OCI-LY7 (cell line): ENCODE measurements around the gene PCGF3. TPM values are rescaled to one million over a fixed set of nuclear protein-coding genes. Genes with fewer than 3 reads are reported as not detected.

ENCODE experiments used
- BruUV-seq: library from RNA; stranded (reverse); fragments of 400-500 nt; replicated peaks from 2 replicates; lab custom pipeline; 2021; lab: Mats Ljungman, UMichigan
- CTCF ChIA-PET: fragments of 300-600 bp; sonication (Branson Sonifier 250); formaldehyde crosslinking; loops from one replicate; lab custom pipeline; 2022; ENCODE audit warnings: antibody characterized with exemption; ENCODE audit not compliant: unreplicated experiment; lab: Charles Lee
- POLR2A ChIA-PET: fragments of 300-600 bp; sonication (Branson Sonifier 250); formaldehyde crosslinking; loops from one replicate; lab custom pipeline; 2022; ENCODE audit warnings: antibody characterized with exemption; lab: Charles Lee
- DNase-seq: peaks from one replicate; pipeline ENCODE4 v3.0.0-alpha.2; 2015; ENCODE audit warnings: low spot score
- H2AFZ ChIP-seq: fragments of 200-600 bp; sonication (generic), shearing (Covaris generic); 2 replicates; pipeline ENCODE4 v1.6.1; 2014; ENCODE audit warnings: mild to moderate bottlenecking, antibody characterized with exemption, low read length, moderate library complexity
- H3K27ac ChIP-seq: fragments of 200-600 bp; sonication (generic); 2 replicates; pipeline ENCODE4 v1.5.1; 2014; ENCODE audit warnings: mixed run types, low read depth, mild to moderate bottlenecking, moderate library complexity, low read length, inconsistent platforms; ENCODE audit not compliant: poor library complexity, severe bottlenecking
- H3K36me3 ChIP-seq: fragments of 200-600 bp; sonication (generic); 2 replicates; pipeline ENCODE4 v1.6.1; 2014; ENCODE audit warnings: mild to moderate bottlenecking, antibody characterized with exemption, low read length, moderate library complexity, mixed read lengths; ENCODE audit not compliant: insufficient read depth
- H3K4me1 ChIP-seq: fragments of 200-600 bp; sonication (generic); 2 replicates; pipeline ENCODE4 v1.5.1; 2014; ENCODE audit warnings: mild to moderate bottlenecking, low read length; ENCODE audit not compliant: insufficient read depth, poor library complexity, severe bottlenecking
- H3K4me2 ChIP-seq: fragments of 200-600 bp; sonication (generic); 2 replicates; pipeline ENCODE4 v1.6.1; 2014; ENCODE audit warnings: mild to moderate bottlenecking, low read length
- H3K4me3 ChIP-seq: fragments of 200-600 bp; sonication (generic); 2 replicates; pipeline ENCODE4 v1.5.1; 2014; ENCODE audit warnings: mild to moderate bottlenecking, low read depth, low read length; ENCODE audit not compliant: poor library complexity, severe bottlenecking
- H3K79me2 ChIP-seq: fragments of 200-600 bp; sonication (generic); 2 replicates; pipeline ENCODE4 v1.6.1; 2016; ENCODE audit warnings: low read depth, mild to moderate bottlenecking, low read length, moderate library complexity, mixed read lengths; ENCODE audit not compliant: insufficient read depth
- H3K9me2 ChIP-seq: fragments of 200-600 bp; sonication (generic); 2 replicates; pipeline ENCODE4 v1.6.1; 2016; ENCODE audit warnings: mild to moderate bottlenecking, low read length, mixed read lengths; ENCODE audit not compliant: insufficient read depth
- H3K9me3 ChIP-seq: fragments of 200-600 bp; sonication (generic); 2 replicates; pipeline ENCODE4 v1.6.1; 2014; ENCODE audit warnings: mild to moderate bottlenecking, mixed run types, low read length, mixed read lengths
- H4K20me1 ChIP-seq: fragments of 200-600 bp; sonication (generic); 2 replicates; pipeline ENCODE4 v1.6.1; 2014; ENCODE audit warnings: mild to moderate bottlenecking, antibody characterized with exemption, low read length, moderate library complexity, mixed read lengths; ENCODE audit not compliant: insufficient read depth
- CTCF ChIP-seq: fragments of 200-600 bp; sonication (generic); conservative IDR thresholded peaks from 2 replicates; pipeline ENCODE4 v1.5.1; 2014; ENCODE audit warnings: mild to moderate bottlenecking, antibody characterized with exemption, low read length, moderate library complexity, mixed read lengths
- EZH2phosphoT487 ChIP-seq: fragments of 200-600 bp; sonication (generic); IDR thresholded peaks from 2 replicates; pipeline ENCODE4 v1.6.1; 2018; ENCODE audit warnings: low read depth, borderline replicate concordance, mild to moderate bottlenecking, mixed run types, antibody characterized with exemption, low read length, moderate library complexity, mixed read lengths
- intact Hi-C: fragments of 100-400 bp; cut with micrococcal nuclease; formaldehyde crosslinking; loops from one replicate; pipeline ENCODE4 v1.10.0; 2022; ENCODE audit not compliant: unreplicated experiment
- total RNA-seq, 2 experiments: library from RNA; depleted of rRNA in 1 of 2; stranded (reverse); fragments of >200 nt in 1 of 2; shearing (Covaris generic) in 1 of 2; gene quantifications; 2 replicates each; pipeline ENCODE4 v1.2.3, GENCODE V29; 2014 to 2022

Gene PCGF3
- total RNA-seq, 2 experiments from 2014 or later, result 33.8 to 50.2 TPM

- no peak for DNase-seq
- Histone ChIP-seq H3K4me3 (peak overlapping the region; percentile 54), H3K4me1 (peaks cover 74% of the 10 kb centered on the region), H4K20me1 (no peaks in the 10 kb centered on the region), H3K4me2 (peak overlapping the region; percentile 66), H3K27ac (peak overlapping the region; percentile 83), H3K36me3 (no peaks in the 10 kb centered on the region), H3K9me3 (no peaks in the 10 kb centered on the region), H3K9me2 (no peaks in the 10 kb centered on the region), H2AFZ (peak overlapping the region; percentile 13; the same call in 1 of the 2 replicates), H3K79me2 (no peaks in the 10 kb centered on the region)
- TF ChIP-seq EZH2phosphoT487, result no peak
- BruUV-seq, result no TSS peak
- CTCF ChIA-PET, result no interaction called here
- POLR2A ChIA-PET, result no interaction called here
- intact Hi-C loops, result no loop called here
These were observed 90.1 kb downstream of the PCGF3 start for GRCh38 chr4:795726-796119.

- H2AFZ ChIP-seq, result no peak overlapping the region
- H3K79me2 ChIP-seq, result no peaks in the 10 kb centered on the region
- no peaks in the 10 kb centered on the region for H4K20me1 ChIP-seq
- H3K4me1 ChIP-seq, result peaks cover 74% of the 10 kb centered on the region
- no peak overlapping the region for H3K4me3 ChIP-seq
- no peak overlapping the region for H3K27ac ChIP-seq
- no TSS peak for BruUV-seq
- DNase-seq, result no peak
- no peaks in the 10 kb centered on the region for H3K9me3 ChIP-seq
- no peaks in the 10 kb centered on the region for H3K9me2 ChIP-seq
- intact Hi-C loops, result no loop called here
- H3K36me3 ChIP-seq, result no peaks in the 10 kb centered on the region
- ChIA-PET POLR2A (no interaction called here), CTCF (no interaction called here)
- peak overlapping the region; percentile 66; the same call in 1 of the 2 replicates for H3K4me2 ChIP-seq
- TF ChIP-seq CTCF, result no peak
- no peak for TF ChIP-seq EZH2phosphoT487
These were observed 90.6 kb downstream of the PCGF3 start for GRCh38 chr4:796206-796605.

- peaks cover 72% of the 10 kb centered on the region for H3K4me1 ChIP-seq
- CTCF ChIA-PET, result no interaction called here
These were observed 91.4 kb downstream of the PCGF3 start for GRCh38 chr4:797066-797465.

More at GRCh38 chr4:797066-797465, 91.4 kb downstream of the PCGF3 start:
- no peaks in the 10 kb centered on the region for H3K9me2 ChIP-seq
- H3K4me2 ChIP-seq, result peak overlapping the region; percentile 50
- no peak overlapping the region for H3K4me3 ChIP-seq
- TF ChIP-seq EZH2phosphoT487, result no peak
- TF ChIP-seq CTCF, result no peak
- intact Hi-C loops, result no loop called here
- peaks cover 4% of the 10 kb centered on the region; the same call in 1 of the 2 replicates for H3K36me3 ChIP-seq
- no peaks in the 10 kb centered on the region for H3K79me2 ChIP-seq
- no TSS peak for BruUV-seq
- H3K27ac ChIP-seq, result peak overlapping the region; percentile 45
- no peaks in the 10 kb centered on the region for H4K20me1 ChIP-seq
- peak overlapping the region; percentile 42; the same call in 1 of the 2 replicates for H2AFZ ChIP-seq
- peaks cover 8% of the 10 kb centered on the region; the same call in 1 of the 2 replicates for H3K9me3 ChIP-seq
- peak; percentile 52 for DNase-seq
- POLR2A ChIA-PET, result interaction anchor here (0.9 to 1.6 kb wide), 3 partner anchors 9 to 15 kb away, joined by 3 to 7 read pairs (median 6); no protein-coding TSS in a partner anchor
